ENCODE data around the gene EFNB1. TPM values are rescaled to one million over a fixed set of nuclear protein-coding genes. Genes with fewer than 3 reads are reported as not detected.

EFNB1 gene
- polyA plus RNA-seq, 1 donor (not counting 4 experiments of a cell fraction or from before 2014, with no cell fraction given): 90.3 TPM

DNA sequence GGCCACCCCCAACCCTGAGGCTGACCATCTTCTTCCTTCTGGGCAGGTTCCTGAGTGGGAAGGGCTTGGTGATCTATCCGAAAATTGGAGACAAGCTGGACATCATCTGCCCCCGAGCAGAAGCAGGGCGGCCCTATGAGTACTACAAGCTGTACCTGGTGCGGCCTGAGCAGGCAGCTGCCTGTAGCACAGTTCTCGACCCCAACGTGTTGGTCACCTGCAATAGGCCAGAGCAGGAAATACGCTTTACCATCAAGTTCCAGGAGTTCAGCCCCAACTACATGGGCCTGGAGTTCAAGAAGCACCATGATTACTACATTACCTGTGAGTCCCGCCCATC, 9.7 kb downstream of the EFNB1 start:
- dilution Hi-C loops (cut with MboI; ENCODE audit: extremely low pct_ligation_motif_present, low sequenced_read_pairs): no loop called here
- Histone ChIP-seq H3K4me3 (ENCODE audit: control insufficient read depth in 2 of 3, extremely low read depth in 1 of 3, insufficient read depth in 2 of 3, low read depth in 1 of 3, low read length in 3 of 3) (no peak overlapping the region), H3K36me3 (ENCODE audit: control insufficient read depth in 2 of 2, extremely low read depth in 1 of 2, insufficient read depth in 2 of 2, low read length in 2 of 2) (peaks cover 3 to 33% of the 10 kb centered on the region in 2 experiments)

DNA sequence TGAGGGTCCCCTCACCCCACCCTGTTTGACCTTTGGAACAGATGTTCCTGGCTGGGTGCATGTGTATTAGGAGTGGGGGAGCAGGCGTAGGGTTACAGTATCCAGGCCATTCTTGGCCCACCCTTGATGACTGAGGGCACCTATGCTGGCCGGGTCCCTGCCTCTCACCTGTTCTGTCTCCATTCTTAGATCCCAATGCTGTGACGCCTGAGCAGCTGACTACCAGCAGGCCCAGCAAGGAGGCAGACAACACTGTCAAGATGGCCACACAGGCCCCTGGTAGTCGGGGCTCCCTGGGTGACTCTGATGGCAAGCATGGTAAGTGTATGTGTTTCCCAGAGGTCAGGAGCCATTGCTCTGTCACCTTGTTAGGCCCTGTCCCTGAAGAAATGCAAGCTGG, 10.9 kb downstream of the EFNB1 start:
- no peaks in the 10 kb centered on the region for H3K9me3 ChIP-seq (ENCODE audit: control insufficient read depth, low read depth, low read length)
- no peak overlapping the region for H3K9ac ChIP-seq (ENCODE audit: control insufficient read depth, extremely low read depth, insufficient read depth, low read length)
- H3K79me2 ChIP-seq (ENCODE audit: control insufficient read depth, insufficient read depth, low read length): peaks cover 57% of the 10 kb centered on the region
- H4K20me1 ChIP-seq (ENCODE audit: control insufficient read depth, extremely low read depth, insufficient read depth, low read length): peaks cover 13% of the 10 kb centered on the region
- peaks cover 5 to 38% of the 10 kb centered on the region in 2 experiments for H3K36me3 ChIP-seq (ENCODE audit: control insufficient read depth in 2 of 2, extremely low read depth in 1 of 2, insufficient read depth in 2 of 2, low read length in 2 of 2)
- dilution Hi-C loops (cut with MboI; ENCODE audit: extremely low pct_ligation_motif_present, low sequenced_read_pairs): no loop called here
- TF ChIP-seq EZH2 (IDR thresholded peaks at IDR 0.05; ENCODE audit: low read length) (no peak), CTCF (optimal IDR thresholded peaks at IDR 0.05 in 1 of 3, IDR thresholded peaks at IDR 0.05 in 1 of 3, conservative IDR thresholded peaks at IDR 0.05 in 1 of 3; ENCODE audit: extremely low read depth in 1 of 3, insufficient read depth in 2 of 3, low read length in 3 of 3) (no peak)
- H3K4me1 ChIP-seq (ENCODE audit: control insufficient read depth, extremely low read depth, insufficient read depth, low read length): peaks cover 84% of the 10 kb centered on the region
- no peak overlapping the region for H3K4me3 ChIP-seq (ENCODE audit: control insufficient read depth in 2 of 3, extremely low read depth in 1 of 3, insufficient read depth in 2 of 3, low read depth in 1 of 3, low read length in 3 of 3)
- no peak overlapping the region for H3K4me2 ChIP-seq (ENCODE audit: control insufficient read depth, extremely low read depth, insufficient read depth, low read depth, low read length)
- peaks cover 2% of the 10 kb centered on the region for H3K9me1 ChIP-seq (ENCODE audit: control insufficient read depth, extremely low read depth, insufficient read depth, low read length)
- DNase-seq (ENCODE audit: low read depth, low spot score): no peak
- no peak overlapping the region for H3K27ac ChIP-seq (ENCODE audit: control insufficient read depth, insufficient read depth, low read length)
- H3K27me3 ChIP-seq (ENCODE audit: control insufficient read depth, extremely low read depth, insufficient read depth, low read length): no peaks in the 10 kb centered on the region
- H2AFZ ChIP-seq (ENCODE audit: control insufficient read depth, low read length): no peak overlapping the region
- no peak for FAIRE-seq

More for the DNA sequence above, 9.7 kb downstream of the EFNB1 start:
- Histone ChIP-seq H3K9ac (ENCODE audit: control insufficient read depth, extremely low read depth, insufficient read depth, low read length) (no peak overlapping the region), H3K9me1 (ENCODE audit: control insufficient read depth, extremely low read depth, insufficient read depth, low read length) (peaks cover 4% of the 10 kb centered on the region), H3K79me2 (ENCODE audit: control insufficient read depth, insufficient read depth, low read length) (peaks cover 70% of the 10 kb centered on the region), H4K20me1 (ENCODE audit: control insufficient read depth, extremely low read depth, insufficient read depth, low read length) (peaks cover 23% of the 10 kb centered on the region), H3K4me1 (ENCODE audit: control insufficient read depth, extremely low read depth, insufficient read depth, low read length) (peaks cover 83% of the 10 kb centered on the region), H3K4me2 (ENCODE audit: control insufficient read depth, extremely low read depth, insufficient read depth, low read depth, low read length) (no peak overlapping the region), H2AFZ (ENCODE audit: control insufficient read depth, low read length) (no peak overlapping the region), H3K27me3 (ENCODE audit: control insufficient read depth, extremely low read depth, insufficient read depth, low read length) (no peaks in the 10 kb centered on the region), H3K27ac (ENCODE audit: control insufficient read depth, insufficient read depth, low read length) (peak overlapping the region; percentile 44), H3K9me3 (ENCODE audit: control insufficient read depth, low read depth, low read length) (no peaks in the 10 kb centered on the region)
- DNase-seq (ENCODE audit: low read depth, low spot score) (no peak), FAIRE-seq (no peak)
- TF ChIP-seq EZH2 (IDR thresholded peaks at IDR 0.05; ENCODE audit: low read length): no peak
- TF ChIP-seq CTCF (optimal IDR thresholded peaks at IDR 0.05 in 1 of 3, IDR thresholded peaks at IDR 0.05 in 1 of 3, conservative IDR thresholded peaks at IDR 0.05 in 1 of 3; ENCODE audit: extremely low read depth in 1 of 3, insufficient read depth in 2 of 3, low read length in 3 of 3): no peak
